MCF 10A (cell line): ENCODE measurements around the gene IL12B. TPM values are rescaled to one million over a fixed set of nuclear protein-coding genes. Genes with fewer than 3 reads are reported as not detected.

Source experiments
- BruUV-seq: library from RNA; stranded (reverse); fragments of 400-500 nt; replicated peaks from 2 replicates; lab custom pipeline; 2021; lab: Mats Ljungman, UMichigan
- CTCF ChIA-PET: fragments of 300-600 bp; sonication (Branson Sonifier 250); formaldehyde crosslinking; extraction: SDS; loops from one replicate; lab custom pipeline; 2021; ENCODE audit warnings: antibody characterized with exemption, inconsistent platforms; lab: Yijun Ruan, JAX
- POLR2A ChIA-PET: fragments of 300-600, 350-650 bp; sonication (Branson Sonifier 250); formaldehyde crosslinking; extraction: SDS; loops from one replicate; lab custom pipeline; 2020; ENCODE audit warnings: antibody characterized with exemption, inconsistent platforms; lab: Yijun Ruan, JAX
- DNase-seq: peaks from one replicate; pipeline ENCODE4 v3.0.0-alpha.2; 2018; ENCODE audit not compliant: unreplicated experiment
- H3K27ac Mint-ChIP-seq: one replicate; pipeline ENCODE4 v1.8.0; 2022; ENCODE audit warnings: mild to moderate bottlenecking, low read depth, mixed read lengths; ENCODE audit not compliant: unreplicated experiment
- H3K27me3 Mint-ChIP-seq: one replicate; pipeline ENCODE4 v1.8.0; 2022; ENCODE audit warnings: mixed read lengths; ENCODE audit not compliant: insufficient read depth, unreplicated experiment
- H3K36me3 Mint-ChIP-seq: one replicate; pipeline ENCODE4 v1.8.0; 2022; ENCODE audit warnings: mild to moderate bottlenecking, moderate library complexity, mixed read lengths; ENCODE audit not compliant: insufficient read depth, unreplicated experiment
- H3K4me1 Mint-ChIP-seq: one replicate; pipeline ENCODE4 v1.8.0; 2022; ENCODE audit warnings: mixed read lengths; ENCODE audit not compliant: insufficient read depth, unreplicated experiment
- H3K4me3 Mint-ChIP-seq: one replicate; pipeline ENCODE4 v1.8.0; 2022; ENCODE audit warnings: mild to moderate bottlenecking, moderate library complexity, mixed read lengths; ENCODE audit not compliant: unreplicated experiment
- H3K9me3 Mint-ChIP-seq: one replicate; pipeline ENCODE4 v1.8.0; 2022; ENCODE audit warnings: mixed read lengths; ENCODE audit not compliant: unreplicated experiment
- intact Hi-C: fragments of 100-400 bp; cut with micrococcal nuclease; formaldehyde crosslinking; loops from 2 replicates; pipeline ENCODE4 v1.14.1; 2022
- total RNA-seq: library from RNA; stranded (reverse); gene quantifications from 2 replicates; pipeline ENCODE4 v1.2.3, GENCODE V29; 2022
- TF ChIP-seq, protein P1 (sequence below): fragments of 200-600 bp; IDR thresholded peaks from one replicate; pipeline ENCODE4 v1.8.0; 2022; ENCODE audit warnings: antibody characterized with exemption, mild to moderate bottlenecking; ENCODE audit not compliant: unreplicated experiment

Gene IL12B
- total RNA-seq, 1 experiment from 2014 or later: 0.14 TPM

DNA sequence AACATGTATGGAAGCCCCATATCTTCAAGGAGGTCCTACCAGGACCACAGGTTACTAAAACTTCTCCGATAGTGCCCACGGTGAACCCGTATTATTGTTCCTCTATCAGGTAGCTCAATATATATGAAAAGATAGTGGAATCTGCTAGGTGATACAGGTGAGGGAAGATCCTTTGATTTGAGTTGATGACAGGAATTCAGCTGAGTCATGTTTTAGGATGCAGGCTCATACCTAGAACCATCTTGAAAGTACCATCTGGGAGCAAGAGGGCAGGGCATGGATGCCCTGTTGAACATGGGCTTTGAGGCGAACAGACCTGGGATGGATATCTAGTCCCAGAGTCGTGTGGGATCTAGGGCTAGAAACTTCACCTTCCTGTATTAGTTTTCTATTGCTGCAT lies 35.4 kb downstream of the IL12B start:
- no peaks in the 10 kb centered on the region for H3K27me3 Mint-ChIP-seq
- ChIA-PET CTCF (interaction anchor here (0.6 to 3.0 kb wide), 9 partner anchors 8 to 663 kb away, joined by 3 to 19 read pairs (median 3); no protein-coding TSS in a partner anchor), POLR2A (interaction anchor here (0.6 kb wide), 1 partner anchor 1097 kb away, joined by 3 read pairs; no protein-coding TSS in a partner anchor)
- intact Hi-C loops: no loop called here
- H3K4me1 Mint-ChIP-seq: no peaks in the 10 kb centered on the region
- no peak overlapping the region for H3K4me3 Mint-ChIP-seq
- BruUV-seq: no TSS peak
- TF ChIP-seq, protein P1, sequence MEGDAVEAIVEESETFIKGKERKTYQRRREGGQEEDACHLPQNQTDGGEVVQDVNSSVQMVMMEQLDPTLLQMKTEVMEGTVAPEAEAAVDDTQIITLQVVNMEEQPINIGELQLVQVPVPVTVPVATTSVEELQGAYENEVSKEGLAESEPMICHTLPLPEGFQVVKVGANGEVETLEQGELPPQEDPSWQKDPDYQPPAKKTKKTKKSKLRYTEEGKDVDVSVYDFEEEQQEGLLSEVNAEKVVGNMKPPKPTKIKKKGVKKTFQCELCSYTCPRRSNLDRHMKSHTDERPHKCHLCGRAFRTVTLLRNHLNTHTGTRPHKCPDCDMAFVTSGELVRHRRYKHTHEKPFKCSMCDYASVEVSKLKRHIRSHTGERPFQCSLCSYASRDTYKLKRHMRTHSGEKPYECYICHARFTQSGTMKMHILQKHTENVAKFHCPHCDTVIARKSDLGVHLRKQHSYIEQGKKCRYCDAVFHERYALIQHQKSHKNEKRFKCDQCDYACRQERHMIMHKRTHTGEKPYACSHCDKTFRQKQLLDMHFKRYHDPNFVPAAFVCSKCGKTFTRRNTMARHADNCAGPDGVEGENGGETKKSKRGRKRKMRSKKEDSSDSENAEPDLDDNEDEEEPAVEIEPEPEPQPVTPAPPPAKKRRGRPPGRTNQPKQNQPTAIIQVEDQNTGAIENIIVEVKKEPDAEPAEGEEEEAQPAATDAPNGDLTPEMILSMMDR: no peak
- no peaks in the 10 kb centered on the region for H3K36me3 Mint-ChIP-seq
- no peak overlapping the region for H3K27ac Mint-ChIP-seq
- no peak for DNase-seq
- peaks cover 25% of the 10 kb centered on the region for H3K9me3 Mint-ChIP-seq

DNA sequence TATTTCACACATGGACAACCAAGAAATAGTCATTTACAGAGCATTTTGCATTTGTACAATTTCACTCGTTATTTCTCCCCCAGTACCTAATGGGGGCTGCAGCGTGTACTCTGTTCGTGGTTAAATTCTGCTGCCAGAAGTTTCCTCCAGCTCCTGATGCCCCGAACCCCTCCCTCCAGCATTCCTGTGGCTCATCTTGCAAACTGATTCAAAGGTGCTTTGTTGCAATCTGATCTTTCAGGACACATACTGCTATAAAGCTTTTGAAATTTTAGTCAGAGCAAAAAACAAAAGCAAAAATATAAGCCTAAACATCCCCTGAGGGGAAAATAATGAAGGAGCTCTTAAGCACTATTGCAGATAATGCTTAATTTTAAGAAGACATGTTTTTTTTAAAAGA lies 39.5 kb downstream of the IL12B start:
- TF ChIP-seq, protein P1: no peak
- DNase-seq: no peak
- Mint-ChIP-seq H3K4me1 (no peaks in the 10 kb centered on the region), H3K36me3 (peaks cover 13% of the 10 kb centered on the region), H3K27ac (no peak overlapping the region), H3K9me3 (no peaks in the 10 kb centered on the region), H3K27me3 (no peaks in the 10 kb centered on the region), H3K4me3 (no peak overlapping the region)
- ChIA-PET POLR2A (interaction anchor here (0.6 to 1.2 kb wide), 5 partner anchors 13 to 161 kb away, joined by 3 to 4 read pairs (median 3); no protein-coding TSS in a partner anchor), CTCF (interaction anchor here (0.5 to 9.0 kb wide), 10 partner anchors 10 to 1100 kb away, joined by 3 to 154 read pairs (median 5); no protein-coding TSS in a partner anchor)
- intact Hi-C loops: no loop called here
- BruUV-seq: no TSS peak

DNA sequence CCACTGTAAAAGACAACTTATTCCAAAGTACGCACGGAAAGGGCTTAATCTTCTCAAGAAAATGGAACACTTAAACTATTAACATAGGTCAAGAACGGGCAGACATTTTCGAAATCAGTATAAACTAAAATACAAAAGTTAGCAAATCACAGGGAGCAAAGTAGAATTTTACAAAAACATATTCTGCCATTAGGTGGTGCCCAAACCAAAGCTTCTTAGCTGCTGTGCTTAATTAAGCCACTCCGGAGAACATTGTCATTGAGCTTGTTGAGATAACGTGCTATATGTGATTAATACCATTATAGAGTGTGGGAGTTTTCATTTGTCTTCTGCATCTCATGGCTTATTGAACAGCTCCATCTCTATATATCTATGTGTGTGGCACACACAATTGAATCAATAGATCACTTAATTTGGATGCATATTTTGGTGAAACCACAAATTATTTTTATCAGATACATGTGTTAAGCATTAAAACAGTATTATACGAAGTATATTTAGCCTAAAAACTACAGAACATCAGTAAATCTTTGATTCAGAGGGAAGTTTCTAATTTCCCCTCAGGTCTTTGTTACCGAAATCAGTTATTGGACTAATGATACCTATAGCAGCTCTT lies 43.8 kb downstream of the IL12B start:
- Mint-ChIP-seq H3K4me1 (no peaks in the 10 kb centered on the region), H3K27me3 (no peaks in the 10 kb centered on the region), H3K27ac (no peak overlapping the region), H3K9me3 (no peaks in the 10 kb centered on the region), H3K36me3 (peaks cover 41% of the 10 kb centered on the region), H3K4me3 (no peak overlapping the region)
- POLR2A ChIA-PET: interaction anchor here (0.6 to 2.6 kb wide), 10 partner anchors 19 to 705 kb away, joined by 3 to 19 read pairs (median 4); no protein-coding TSS in a partner anchor
- CTCF ChIA-PET: interaction anchor here (0.6 to 9.0 kb wide), 42 partner anchors 8 to 1104 kb away, joined by 3 to 154 read pairs (median 4); partner anchors contain the start of gene TTC1
- intact Hi-C loops: loop anchor here (1.0 to 2.0 kb wide), 5 partner anchors 30 to 701 kb away; no protein-coding TSS in a partner anchor
- DNase-seq: peak; percentile 62
- no TSS peak for BruUV-seq
- TF ChIP-seq, protein P1: peak; percentile 67

DNA sequence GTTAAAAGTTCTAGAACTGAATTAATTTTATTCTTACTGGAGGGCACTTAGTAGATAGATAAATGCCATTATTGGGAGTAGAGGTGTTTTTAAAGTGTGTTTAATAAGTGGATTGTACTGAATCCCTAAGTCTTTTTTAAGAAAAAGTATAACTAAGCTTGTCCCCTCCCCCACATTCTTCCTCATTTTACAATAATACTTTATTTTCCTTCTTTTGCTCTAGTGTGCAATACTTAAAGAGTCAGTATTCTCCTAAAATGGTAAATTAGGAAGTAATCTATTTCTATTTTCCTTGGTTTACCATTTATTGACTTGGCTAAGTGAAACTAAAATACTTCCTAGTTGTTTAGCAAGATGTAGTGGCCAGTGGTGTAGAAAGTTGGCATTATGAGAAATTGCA lies 55.6 kb downstream of the IL12B start:
- H3K27ac Mint-ChIP-seq: peak overlapping the region; percentile 79
- BruUV-seq: no TSS peak
- intact Hi-C loops: no loop called here
- no peaks in the 10 kb centered on the region for H3K9me3 Mint-ChIP-seq
- POLR2A ChIA-PET: interaction anchor here (0.6 to 3.0 kb wide), 9 partner anchors 10 to 89 kb away, joined by 3 to 22 read pairs (median 5); partner anchors contain the start of gene UBLCP1
- no peaks in the 10 kb centered on the region for H3K27me3 Mint-ChIP-seq
- no peak for DNase-seq
- H3K4me1 Mint-ChIP-seq: peaks cover 8% of the 10 kb centered on the region
- H3K4me3 Mint-ChIP-seq: peak overlapping the region; percentile 19
- TF ChIP-seq, protein P1: no peak
- CTCF ChIA-PET: interaction anchor here (0.6 to 3.0 kb wide), 6 partner anchors 10 to 712 kb away, joined by 5 to 11 read pairs (median 6); no protein-coding TSS in a partner anchor
- peaks cover 96% of the 10 kb centered on the region for H3K36me3 Mint-ChIP-seq
